OCI-LY1 (cell line): ENCODE data around the gene TWF1.

ENCODE experiments used
- H2AFZ ChIP-seq: fragments of 200-600 bp; sonication (generic), shearing (Covaris generic); 2 replicates; pipeline ENCODE4 v1.6.0; 2014; ENCODE audit warnings: antibody characterized with exemption, mild to moderate bottlenecking, low read length
- H3F3A ChIP-seq: fragments of 200-600 bp; sonication (generic), shearing (Covaris generic); 2 replicates; pipeline ENCODE4 v1.6.0; 2014; ENCODE audit warnings: mild to moderate bottlenecking, antibody characterized with exemption, low read length, moderate library complexity; ENCODE audit not compliant: insufficient read depth
- H3K27ac ChIP-seq: fragments of 200-600 bp; sonication (generic); 2 replicates; pipeline ENCODE4 v1.5.1; 2014; ENCODE audit warnings: low read length, mixed run types, mild to moderate bottlenecking, low read depth; ENCODE audit not compliant: poor library complexity, severe bottlenecking
- H3K27me3 ChIP-seq: fragments of 200-600 bp; sonication (generic); 2 replicates; pipeline ENCODE4 v1.6.0; 2014; ENCODE audit warnings: antibody characterized with exemption, mild to moderate bottlenecking, low read length, moderate library complexity; ENCODE audit not compliant: insufficient read depth
- H3K36me3 ChIP-seq: fragments of 200-600 bp; sonication (generic); 2 replicates; pipeline ENCODE4 v1.6.1; 2014; ENCODE audit warnings: mild to moderate bottlenecking, antibody characterized with exemption, low read length, moderate library complexity, mixed read lengths; ENCODE audit not compliant: insufficient read depth
- H3K4me1 ChIP-seq: fragments of 200-600 bp; sonication (generic); 2 replicates; pipeline ENCODE4 v1.5.1; 2014; ENCODE audit warnings: mild to moderate bottlenecking, low read length, moderate library complexity; ENCODE audit not compliant: insufficient read depth, severe bottlenecking
- H3K4me2 ChIP-seq: fragments of 200-600 bp; sonication (generic), shearing (Covaris generic); 2 replicates; pipeline ENCODE4 v1.6.1; 2014; ENCODE audit warnings: low read length
- H3K4me3 ChIP-seq: fragments of 200-600 bp; sonication (generic); 2 replicates; pipeline ENCODE4 v1.5.1; 2014; ENCODE audit warnings: low read length, low read depth, mild to moderate bottlenecking, mixed read lengths; ENCODE audit not compliant: poor library complexity, severe bottlenecking
- H3K79me2 ChIP-seq: fragments of 200-600 bp; shearing (Covaris generic); 2 replicates; pipeline ENCODE4 v1.6.1; 2016; ENCODE audit warnings: mixed run types, low read length, mixed read lengths; ENCODE audit not compliant: insufficient read depth
- H3K9ac ChIP-seq: fragments of 200-600 bp; sonication (generic), shearing (Covaris generic); 2 replicates; pipeline ENCODE4 v1.6.1; 2014; ENCODE audit warnings: mild to moderate bottlenecking, low read length, mixed read lengths
- H3K9me2 ChIP-seq: fragments of 200-600 bp; sonication (generic), shearing (Covaris generic); 2 replicates; pipeline ENCODE4 v1.6.1; 2014; ENCODE audit warnings: low read depth, mild to moderate bottlenecking, low read length, mixed read lengths
- H3K9me3 ChIP-seq: fragments of 200-600 bp; shearing (Covaris generic); 2 replicates; pipeline ENCODE4 v1.6.1; 2014; ENCODE audit warnings: low read length, mixed read lengths
- H4K20me1 ChIP-seq: fragments of 200-600 bp; sonication (generic), shearing (Covaris generic); 2 replicates; pipeline ENCODE4 v1.6.0; 2016; ENCODE audit warnings: mild to moderate bottlenecking, low read length; ENCODE audit not compliant: insufficient read depth
- EZH2 ChIP-seq: fragments of 200-600 bp; sonication (generic), shearing (Covaris generic); IDR thresholded peaks from 2 replicates; pipeline ENCODE4 v1.8.0; 2017; ENCODE audit warnings: borderline replicate concordance, mixed run types, mild to moderate bottlenecking, antibody characterized with exemption, low read length, moderate library complexity, mixed read lengths
- TF ChIP-seq, protein P1 (sequence below): fragments of 200-600 bp; sonication (generic), shearing (Covaris generic); IDR thresholded peaks from 2 replicates; pipeline ENCODE4 v1.5.1; 2017; ENCODE audit warnings: mild to moderate bottlenecking, antibody characterized with exemption, low read length, moderate library complexity, mixed read lengths

TWF1 gene

DNA sequence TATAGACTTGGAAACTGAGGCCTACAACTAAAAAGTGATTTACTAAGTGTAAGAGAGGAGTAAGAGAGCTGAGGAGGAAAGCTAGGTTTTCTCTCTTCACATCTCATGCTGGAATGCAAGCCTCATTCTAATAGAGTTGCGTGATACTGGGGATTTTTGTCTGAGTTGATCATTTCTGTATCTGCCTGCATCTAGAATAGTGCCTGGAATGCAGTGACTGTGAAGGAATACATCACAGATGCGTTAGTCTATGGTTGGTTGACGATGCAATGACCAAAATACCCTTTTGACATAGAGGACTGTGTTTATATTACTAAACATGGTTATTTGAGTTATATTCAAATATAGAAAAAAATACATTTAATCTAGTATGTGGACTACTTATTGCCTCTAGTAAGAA lies 20.6 kb upstream of the TWF1 start:
- Histone ChIP-seq H3K27ac (no peak overlapping the region), H3K4me2 (no peak overlapping the region), H3F3A (no peaks in the 10 kb centered on the region), H2AFZ (no peak overlapping the region), H3K36me3 (no peaks in the 10 kb centered on the region), H3K4me3 (no peak overlapping the region), H3K9ac (no peak overlapping the region), H4K20me1 (no peaks in the 10 kb centered on the region), H3K79me2 (no peaks in the 10 kb centered on the region), H3K4me1 (no peaks in the 10 kb centered on the region), H3K9me3 (no peaks in the 10 kb centered on the region), H3K27me3 (0 out of 2 replicates have a peak, but pooled peaks cover 3% of the 10 kb centered on the region), H3K9me2 (no peaks in the 10 kb centered on the region)
- TF ChIP-seq EZH2 = no peak
- TF ChIP-seq, protein P1, sequence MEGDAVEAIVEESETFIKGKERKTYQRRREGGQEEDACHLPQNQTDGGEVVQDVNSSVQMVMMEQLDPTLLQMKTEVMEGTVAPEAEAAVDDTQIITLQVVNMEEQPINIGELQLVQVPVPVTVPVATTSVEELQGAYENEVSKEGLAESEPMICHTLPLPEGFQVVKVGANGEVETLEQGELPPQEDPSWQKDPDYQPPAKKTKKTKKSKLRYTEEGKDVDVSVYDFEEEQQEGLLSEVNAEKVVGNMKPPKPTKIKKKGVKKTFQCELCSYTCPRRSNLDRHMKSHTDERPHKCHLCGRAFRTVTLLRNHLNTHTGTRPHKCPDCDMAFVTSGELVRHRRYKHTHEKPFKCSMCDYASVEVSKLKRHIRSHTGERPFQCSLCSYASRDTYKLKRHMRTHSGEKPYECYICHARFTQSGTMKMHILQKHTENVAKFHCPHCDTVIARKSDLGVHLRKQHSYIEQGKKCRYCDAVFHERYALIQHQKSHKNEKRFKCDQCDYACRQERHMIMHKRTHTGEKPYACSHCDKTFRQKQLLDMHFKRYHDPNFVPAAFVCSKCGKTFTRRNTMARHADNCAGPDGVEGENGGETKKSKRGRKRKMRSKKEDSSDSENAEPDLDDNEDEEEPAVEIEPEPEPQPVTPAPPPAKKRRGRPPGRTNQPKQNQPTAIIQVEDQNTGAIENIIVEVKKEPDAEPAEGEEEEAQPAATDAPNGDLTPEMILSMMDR = no peak

DNA sequence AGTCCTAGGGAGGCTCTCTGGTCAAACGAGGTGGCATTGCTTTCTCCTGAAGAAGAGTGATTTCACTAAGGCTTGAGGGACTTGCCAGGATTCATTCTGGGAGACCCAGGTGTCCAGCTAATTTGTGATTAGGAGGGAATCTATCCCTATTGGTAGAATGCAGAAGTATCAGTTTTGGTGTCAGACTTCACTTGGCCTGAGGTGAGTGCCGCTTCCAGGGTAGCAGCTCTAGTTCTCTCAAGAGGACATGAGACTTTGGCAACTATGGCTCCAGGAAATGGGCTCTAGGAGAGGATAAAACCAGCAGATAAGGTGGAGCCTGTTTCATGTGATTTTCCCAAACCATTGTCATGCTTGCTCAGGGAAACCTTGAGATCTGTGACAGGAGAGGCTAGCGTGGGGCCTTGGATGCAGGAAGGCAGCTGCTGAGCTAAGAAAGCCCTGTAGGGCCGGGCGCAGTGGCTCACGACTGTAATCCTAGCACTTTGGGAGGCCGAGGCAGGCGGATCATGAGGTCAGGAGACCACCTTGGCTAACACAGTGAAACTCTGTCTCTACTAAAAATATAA lies 18.2 kb upstream of the TWF1 start:
- Histone ChIP-seq H3K27me3 (0 out of 2 replicates have a peak, but pooled peaks cover under 1% of the 10 kb centered on the region), H3K4me2 (no peak overlapping the region), H3K9me2 (no peaks in the 10 kb centered on the region), H3K4me3 (no peak overlapping the region), H3K9ac (no peak overlapping the region), H3K36me3 (no peaks in the 10 kb centered on the region), H2AFZ (no peak overlapping the region), H3K4me1 (no peaks in the 10 kb centered on the region), H3K79me2 (no peaks in the 10 kb centered on the region), H3K9me3 (no peaks in the 10 kb centered on the region), H3F3A (no peaks in the 10 kb centered on the region), H4K20me1 (no peaks in the 10 kb centered on the region), H3K27ac (no peak overlapping the region)
- TF ChIP-seq, protein P1 = no peak
- no peak for TF ChIP-seq EZH2

DNA sequence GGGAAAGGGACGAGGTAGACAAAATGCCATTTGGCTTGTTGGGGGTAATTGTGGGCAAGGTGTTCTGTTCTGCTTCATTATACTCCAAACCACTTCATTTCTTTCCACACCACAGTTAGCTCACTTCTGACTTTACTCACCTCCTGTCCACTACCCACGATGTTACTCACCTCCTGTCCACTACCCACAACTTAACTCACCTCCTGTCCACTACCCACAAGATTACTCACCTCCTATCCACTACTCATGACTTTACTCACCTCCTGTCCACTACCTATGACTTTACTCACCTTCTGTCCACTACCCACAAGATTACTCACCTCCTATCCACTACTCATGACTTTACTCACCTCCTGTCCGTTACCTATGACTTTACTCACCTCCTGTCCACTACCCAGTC lies 10.1 kb upstream of the TWF1 start:
- TF ChIP-seq, protein P1 = no peak
- no peak for TF ChIP-seq EZH2
- Histone ChIP-seq H3K4me1 (no peaks in the 10 kb centered on the region), H3K27ac (no peak overlapping the region), H3K27me3 (no peaks in the 10 kb centered on the region), H3K4me3 (no peak overlapping the region), H3F3A (no peaks in the 10 kb centered on the region), H3K79me2 (no peaks in the 10 kb centered on the region), H4K20me1 (no peaks in the 10 kb centered on the region), H2AFZ (no peak overlapping the region), H3K9ac (no peak overlapping the region), H3K9me3 (no peaks in the 10 kb centered on the region), H3K9me2 (no peaks in the 10 kb centered on the region), H3K36me3 (no peaks in the 10 kb centered on the region), H3K4me2 (no peak overlapping the region)
